Chondrocyte (in vitro differentiated cells): Measurements from ENCODE around the gene TMEM40. TPM values are rescaled to one million over a fixed set of nuclear protein-coding genes. Genes with fewer than 3 reads are reported as not detected.
"Not testable (repeated sequence)": the region's sequence is repeated elsewhere in the genome, so short reads cannot be mapped to it uniquely, and the experiment has no call there.

Source experiments
- DNase-seq: peaks from one replicate; pipeline ENCODE4 v3.0.0; 2021; ENCODE audit warnings: mixed read lengths, low spot score
- H3K27ac Mint-ChIP-seq: one replicate; pipeline ENCODE4 v1.8.0; 2021; ENCODE audit warnings: mild to moderate bottlenecking, moderate library complexity, mixed read lengths; ENCODE audit not compliant: unreplicated experiment
- H3K27me3 Mint-ChIP-seq: 2 replicates; pipeline ENCODE4 v1.8.0; 2021; ENCODE audit warnings: low read depth, mixed read lengths
- H3K36me3 Mint-ChIP-seq: 2 replicates; pipeline ENCODE4 v1.8.0; 2021; ENCODE audit warnings: low read depth, mixed read lengths
- H3K4me1 Mint-ChIP-seq: 2 replicates; pipeline ENCODE4 v1.8.0; 2021; ENCODE audit warnings: low read depth, mild to moderate bottlenecking, mixed read lengths
- H3K4me3 Mint-ChIP-seq: one replicate; pipeline ENCODE4 v1.8.0; 2021; ENCODE audit warnings: mild to moderate bottlenecking, moderate library complexity, mixed read lengths; ENCODE audit not compliant: unreplicated experiment
- H3K9me3 Mint-ChIP-seq: 2 replicates; pipeline ENCODE4 v1.8.0; 2021; ENCODE audit warnings: low read depth, mixed read lengths
- CTCF ChIP-seq: fragments of 200-600 bp; sonication (generic); IDR thresholded peaks from 2 replicates; pipeline ENCODE4 v1.5.0; 2021; ENCODE audit warnings: antibody characterized with exemption, mild to moderate bottlenecking, moderate library complexity
- total RNA-seq: library from RNA; stranded (reverse); gene quantifications from 3 replicates; pipeline ENCODE4 v1.2.1, GENCODE V29; 2021

Gene TMEM40
- total RNA-seq, 1 donor from 2014 or later = not detected

- Mint-ChIP-seq H3K27ac (no peak overlapping the region), H3K4me3 (no peak overlapping the region), H3K27me3 (no peaks in the 10 kb centered on the region), H3K9me3 (peaks cover 10% of the 10 kb centered on the region), H3K4me1 (peaks cover 13% of the 10 kb centered on the region), H3K36me3 (no peaks in the 10 kb centered on the region)
- no peak for DNase-seq
- TF ChIP-seq CTCF = no peak
Observed at GRCh38 chr3:12725436-12725835, 33.6 kb downstream of the TMEM40 start.

GRCh38 chr3:12724794-12725193 lies 34.3 kb downstream of the TMEM40 start:
- no peak overlapping the region for H3K27ac Mint-ChIP-seq
- no peak overlapping the region for H3K4me3 Mint-ChIP-seq
- no peak for TF ChIP-seq CTCF
- H3K4me1 Mint-ChIP-seq = peaks cover 12% of the 10 kb centered on the region
- no peaks in the 10 kb centered on the region for H3K27me3 Mint-ChIP-seq
- H3K36me3 Mint-ChIP-seq = no peaks in the 10 kb centered on the region
- DNase-seq = no peak
- H3K9me3 Mint-ChIP-seq = peaks cover 10% of the 10 kb centered on the region

GRCh38 chr3:12723362-12723761 lies 35.7 kb downstream of the TMEM40 start:
- H3K36me3 Mint-ChIP-seq = not testable (repeated sequence)

GRCh38 chr3:12722226-12722625 lies 36.8 kb downstream of the TMEM40 start:
- no peaks in the 10 kb centered on the region for H3K27me3 Mint-ChIP-seq
- H3K4me3 Mint-ChIP-seq = no peak overlapping the region
- H3K9me3 Mint-ChIP-seq = peaks cover 10% of the 10 kb centered on the region
- no peak for TF ChIP-seq CTCF
- H3K4me1 Mint-ChIP-seq = peaks cover 7% of the 10 kb centered on the region
- H3K27ac Mint-ChIP-seq = no peak overlapping the region
- H3K36me3 Mint-ChIP-seq = no peaks in the 10 kb centered on the region
- DNase-seq = no peak

More at GRCh38 chr3:12723362-12723761, 35.7 kb downstream of the TMEM40 start:
- not testable (repeated sequence) for H3K4me3 Mint-ChIP-seq, H3K27ac Mint-ChIP-seq, H3K27me3 Mint-ChIP-seq, DNase-seq, H3K4me1 Mint-ChIP-seq
- H3K9me3 Mint-ChIP-seq = peaks cover 10% of the 10 kb centered on the region

GRCh38 chr3:12719984-12720898 lies 38.8 kb downstream of the TMEM40 start:
- H3K36me3 Mint-ChIP-seq = no peaks in the 10 kb centered on the region
- no peak overlapping the region for H3K27ac Mint-ChIP-seq
- TF ChIP-seq CTCF = peak; percentile 91
- peaks cover 12% of the 10 kb centered on the region for H3K4me1 Mint-ChIP-seq
- H3K9me3 Mint-ChIP-seq = peaks cover 9% of the 10 kb centered on the region
- peak overlapping the region; percentile 49 for H3K4me3 Mint-ChIP-seq
- no peaks in the 10 kb centered on the region for H3K27me3 Mint-ChIP-seq
- no peak for DNase-seq
